GM12878 (cell line): ENCODE results near the gene GNB5. TPM values are rescaled to one million over a fixed set of nuclear protein-coding genes. Genes with fewer than 3 reads are reported as not detected.

Experiments
- ATF2 ChIP-seq: IDR thresholded peaks from 2 replicates; pipeline ENCODE4 v1.6.1; 2012; ENCODE audit warnings: low read length, inconsistent platforms
- BHLHE40 ChIP-seq, 2 experiments: fragments of 450-650 bp in 1 of 2; IDR thresholded peaks; 2 replicates each; pipeline ENCODE4 v1.6.1; 2011 to 2017; ENCODE audit warnings: low read depth in 2 of 2, borderline replicate concordance in 1 of 2, improper control_type of control experiment in 1 of 2, low read length in 1 of 2, mild to moderate bottlenecking in 1 of 2
- CTCF ChIP-seq, 3 experiments: IDR thresholded peaks in 2 of 3; conservative IDR thresholded peaks in 1 of 3; 2 replicates each; pipeline ENCODE4 v1.5.1; 2011; ENCODE audit warnings: low read depth in 3 of 3, low read length in 3 of 3, mild to moderate bottlenecking in 3 of 3, control low read depth in 2 of 3, moderate library complexity in 2 of 3, inconsistent platforms in 1 of 3, mixed read lengths in 1 of 3; ENCODE audit not compliant: control insufficient read depth in 2 of 3, insufficient read depth in 1 of 3; ENCODE audit errors: extremely low read depth in 1 of 3
- CUX1 ChIP-seq: IDR thresholded peaks from 2 replicates; pipeline ENCODE4 v1.6.1; 2012; ENCODE audit warnings: improper control_type of control experiment, low read depth, low read length; ENCODE audit not compliant: insufficient replicate concordance
- EED ChIP-seq: sonication (generic); IDR thresholded peaks from 2 replicates; pipeline ENCODE4 v1.6.1; 2016; ENCODE audit warnings: antibody characterized with exemption, low read depth
- EGR1 ChIP-seq, 2 experiments: IDR thresholded peaks; 1 replicate in 1 of 2; 2 replicates in 1 of 2; pipeline ENCODE4 v1.6.1; 2011 to 2012; ENCODE audit warnings: low read depth in 2 of 2, low read length in 2 of 2, borderline replicate concordance in 1 of 2, mild to moderate bottlenecking in 1 of 2, moderate library complexity in 1 of 2
- EP300 ChIP-seq, 2 experiments: fragments of 150-350 bp in 1 of 2; IDR thresholded peaks; 2 replicates each; pipeline ENCODE4 v1.6.1; 2011 to 2012; ENCODE audit warnings: low read depth in 2 of 2, low read length in 2 of 2, borderline replicate concordance in 1 of 2, improper control_type of control experiment in 1 of 2, inconsistent platforms in 1 of 2; ENCODE audit not compliant: control insufficient read depth in 1 of 2
- HDAC6 ChIP-seq: fragments of 200-600 bp; sonication (generic); IDR thresholded peaks from one replicate; pipeline ENCODE4 v1.8.0; 2017; ENCODE audit warnings: antibody characterized with exemption; ENCODE audit not compliant: unreplicated experiment
- IKZF1 ChIP-seq: fragments of 450-650 bp; conservative IDR thresholded peaks from 2 replicates; pipeline ENCODE4 v1.6.1; 2017; ENCODE audit warnings: antibody characterized with exemption, mild to moderate bottlenecking
- KLF5 ChIP-seq: fragments of 450-650 bp; IDR thresholded peaks from 2 replicates; pipeline ENCODE4 v1.6.1; 2014; ENCODE audit warnings: mild to moderate bottlenecking; ENCODE audit not compliant: partially characterized antibody
- LARP7 ChIP-seq: fragments of 450-650 bp; IDR thresholded peaks from 2 replicates; pipeline ENCODE4 v1.6.1; 2017; ENCODE audit warnings: mild to moderate bottlenecking
- MEF2B ChIP-seq: fragments of 450-650 bp; IDR thresholded peaks from 2 replicates; pipeline ENCODE4 v1.6.1; 2018; ENCODE audit warnings: mild to moderate bottlenecking, moderate library complexity; ENCODE audit not compliant: partially characterized antibody, poor library complexity, severe bottlenecking
- MTA2 ChIP-seq: fragments of 450-650 bp; IDR thresholded peaks from 2 replicates; pipeline ENCODE4 v1.6.1; 2016; ENCODE audit warnings: low read depth, mild to moderate bottlenecking, moderate library complexity
- MYB ChIP-seq: fragments of 150-350 bp; IDR thresholded peaks from 2 replicates; pipeline ENCODE4 v1.6.1; 2014; ENCODE audit warnings: mild to moderate bottlenecking, low read depth, low read length, borderline replicate concordance
- NFXL1 ChIP-seq: fragments of 450-650 bp; IDR thresholded peaks from 2 replicates; pipeline ENCODE4 v1.6.1; 2017; ENCODE audit warnings: antibody characterized with exemption, mild to moderate bottlenecking, borderline replicate concordance
- NFYA ChIP-seq: IDR thresholded peaks from 2 replicates; pipeline ENCODE4 v1.6.1; 2011; ENCODE audit warnings: low read depth, mild to moderate bottlenecking, low read length, improper control_type of control experiment, borderline replicate concordance
- NR2F1 ChIP-seq: fragments of 450-650 bp; conservative IDR thresholded peaks from 2 replicates; pipeline ENCODE4 v1.6.1; 2017; ENCODE audit warnings: mild to moderate bottlenecking
- NRF1 ChIP-seq: conservative IDR thresholded peaks from 2 replicates; pipeline ENCODE4 v1.6.1; 2011; ENCODE audit warnings: mild to moderate bottlenecking, low read depth, low read length, improper control_type of control experiment
- POU2F2 ChIP-seq: IDR thresholded peaks from 3 replicates; pipeline ENCODE4 v1.6.1; 2011; ENCODE audit warnings: low read depth, mild to moderate bottlenecking, low read length, borderline replicate concordance
- SPI1 ChIP-seq: IDR thresholded peaks from 2 replicates; pipeline ENCODE4 v1.6.1; 2011; ENCODE audit warnings: low read depth, mild to moderate bottlenecking, low read length, moderate library complexity, borderline replicate concordance; ENCODE audit not compliant: insufficient read depth
- STAT1 ChIP-seq: fragments of 450-650 bp; conservative IDR thresholded peaks from 2 replicates; pipeline ENCODE4 v1.6.1; 2014; ENCODE audit warnings: antibody characterized with exemption, mild to moderate bottlenecking
- TARDBP ChIP-seq: IDR thresholded peaks from 2 replicates; pipeline ENCODE4 v1.6.1; 2016; ENCODE audit warnings: borderline replicate concordance
- ZBED1 ChIP-seq: IDR thresholded peaks from 2 replicates; pipeline ENCODE4 v1.6.1; 2016; ENCODE audit warnings: borderline replicate concordance
- polyA plus RNA-seq, 11 experiments: library from polyadenylated mRNA; depleted of rRNA in 4 of 11; unstranded in 6 of 11; stranded (reverse) in 5 of 11; fragments of >200 nt; fragmentation: Nextera tagmentation in 4 of 11; fragmentation: Illumina TruSeq in 1 of 11; extraction: Ambion mirVana in 4 of 11; extraction: Trizol in 1 of 11; gene quantifications; 1 replicate in 1 of 11; 2 replicates in 10 of 11; pipeline versions ENCODE4 v1.2.1 to v1.2.3, GENCODE V29; 2011 to 2016; ENCODE audit warnings: inconsistent platforms in 2 of 11, missing spikeins in 2 of 11, low read depth in 1 of 11
- total RNA-seq, 4 experiments: library from RNA; depleted of rRNA in 3 of 4; stranded (reverse); fragments of >200 nt in 3 of 4; fragmentation: Illumina TruSeq in 1 of 4; extraction: Trizol in 1 of 4; gene quantifications; 2 replicates each; pipeline versions ENCODE4 v1.2.1 to v1.2.3, GENCODE V29; 2013 to 2021

GNB5 gene
- total and polyA plus RNA-seq, 10 of the 15 experiments (the other 5 are each of a cell fraction or from before 2014, with no cell fraction given) = 2.4 to 25.9 (median 15.2) TPM

- no peak for TF ChIP-seq ATF2
- TF ChIP-seq EGR1 (IDR thresholded peaks at IDR 0.05; ENCODE audit: borderline replicate concordance in 1 of 2, low read depth in 2 of 2, low read length in 2 of 2) = no peak
- no peak for TF ChIP-seq BHLHE40 (IDR thresholded peaks at IDR 0.05; ENCODE audit: borderline replicate concordance in 1 of 2, low read depth in 2 of 2, low read length in 1 of 2)
- no peak for TF ChIP-seq ZBED1
- TF ChIP-seq NR2F1 = no peak
- TF ChIP-seq CUX1 = no peak
- TF ChIP-seq NFYA = no peak
- TF ChIP-seq STAT1 = no peak
- no peak for TF ChIP-seq MYB
- no peak for TF ChIP-seq TARDBP
- peak; percentile 32; the same call in 1 of the 2 replicates for TF ChIP-seq IKZF1
- TF ChIP-seq SPI1 = peak; percentile 93
- TF ChIP-seq MTA2 = no peak
- TF ChIP-seq HDAC6 = no peak
- no peak for TF ChIP-seq CTCF (IDR thresholded peaks at IDR 0.05 in 2 of 3, conservative IDR thresholded peaks at IDR 0.05 in 1 of 3; ENCODE audit: control insufficient read depth in 2 of 3, extremely low read depth in 1 of 3, insufficient read depth in 1 of 3, low read depth in 3 of 3, low read length in 3 of 3)
- TF ChIP-seq POU2F2 = peak; percentile 44; the same call in 1 of the 3 replicates
- peak in 1 of 2 experiments; percentile 64; a peak in 1 of 4 replicates for TF ChIP-seq EP300 (IDR thresholded peaks at IDR 0.05; ENCODE audit: borderline replicate concordance in 1 of 2, control insufficient read depth in 1 of 2, low read depth in 2 of 2, low read length in 2 of 2)
- no peak for TF ChIP-seq LARP7
- TF ChIP-seq EED = no peak
- TF ChIP-seq NRF1 = no peak
- no peak for TF ChIP-seq KLF5
- TF ChIP-seq NFXL1 = no peak
- TF ChIP-seq MEF2B = no peak
Observed at GRCh38 chr15:52232327-52232726, 41.1 kb upstream of the GNB5 start (continued).
